ENCODE measurements around the gene BRD9.
"Not testable (repeated sequence)": the region's sequence is repeated elsewhere in the genome, so short reads cannot be mapped to it uniquely, and the experiment has no call there.

BRD9 gene

DNA sequence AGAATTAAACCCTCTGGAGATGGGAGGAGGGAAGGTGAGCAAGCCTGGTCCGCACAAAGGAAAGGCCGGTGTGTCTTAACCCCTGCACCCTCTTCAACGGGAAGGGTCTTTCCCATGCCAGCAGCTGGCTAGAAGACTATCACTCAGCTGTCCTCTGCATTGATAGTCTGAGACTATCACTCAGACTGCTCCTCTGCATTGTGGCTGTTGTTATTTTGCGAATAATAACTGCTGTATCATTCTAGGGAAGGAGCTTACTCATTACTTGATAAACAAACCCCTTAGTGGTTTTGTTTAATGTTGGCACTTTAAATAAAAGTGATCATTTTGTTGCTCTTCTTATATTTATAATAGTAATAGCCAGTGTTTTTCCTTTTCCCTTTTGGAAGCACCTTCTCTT, 8.2 kb upstream of the BRD9 start:
- DNase-seq: no peak

DNA sequence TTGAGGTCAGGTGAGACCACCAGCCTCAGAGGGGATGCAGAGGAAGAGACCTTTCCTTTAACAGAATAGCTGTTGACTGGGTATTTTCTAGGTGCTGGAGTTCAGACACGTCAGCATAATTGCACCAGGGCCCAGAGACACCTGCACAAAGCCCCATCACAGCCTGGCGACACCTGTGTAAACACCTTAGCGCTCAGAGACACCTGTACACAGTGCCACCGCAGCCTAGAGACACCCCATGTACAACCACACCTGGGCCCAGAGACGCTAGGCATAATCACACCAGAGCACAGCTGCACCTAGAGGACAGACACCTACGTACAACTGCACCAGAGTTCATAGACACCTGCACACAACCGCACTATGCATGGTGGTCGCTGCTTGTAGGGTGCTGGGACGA, 1.1 kb upstream of the BRD9 start:
- peak; percentile 43 for DNase-seq

DNA sequence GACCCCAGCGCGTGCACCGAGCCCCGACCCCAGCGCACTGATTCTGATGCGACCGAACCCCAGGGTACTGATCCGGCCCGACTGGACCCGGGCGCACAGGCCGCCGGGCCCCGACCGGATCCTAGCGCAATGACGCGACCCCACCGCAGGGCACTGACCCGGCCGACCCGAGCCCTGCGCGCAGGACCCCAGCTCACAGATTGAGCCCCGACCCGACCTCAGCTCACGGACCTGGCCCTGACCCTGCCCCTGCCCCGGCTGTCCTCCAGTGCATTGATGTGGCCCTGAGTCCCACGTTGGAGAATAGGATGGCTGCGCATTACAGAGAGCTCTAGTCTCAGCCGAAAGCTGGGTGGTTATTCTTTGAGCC, 521 bp upstream of the BRD9 start:
- no peak for DNase-seq

DNA sequence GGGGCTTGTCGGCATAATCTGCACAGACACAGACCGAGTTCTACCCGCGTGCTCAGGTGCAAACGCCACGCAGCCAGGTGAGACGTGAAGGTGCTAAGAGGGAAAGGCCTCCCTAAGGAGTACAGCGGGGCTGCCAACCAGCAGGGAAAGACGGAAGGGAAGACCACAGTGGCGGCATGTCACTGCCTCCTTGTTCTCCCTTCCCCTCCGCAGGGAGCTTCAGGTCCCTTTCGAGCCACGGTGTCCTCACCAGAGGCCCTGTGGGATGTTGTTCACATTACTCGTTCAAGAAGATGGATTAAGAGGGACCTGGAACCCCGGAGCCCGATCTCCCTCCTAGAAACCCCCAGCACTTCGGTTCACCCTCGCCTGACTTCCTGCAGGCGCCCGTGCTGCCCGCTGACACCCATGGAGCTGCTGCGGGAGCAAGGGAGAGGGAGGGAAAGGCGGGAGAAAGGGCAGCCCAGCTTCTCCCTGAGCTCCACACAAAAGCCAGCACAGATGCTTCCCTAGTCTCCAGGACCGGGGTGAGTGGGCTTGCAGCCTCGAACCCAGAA, 686 bp downstream of the BRD9 start:
- DNase-seq: no peak

DNA sequence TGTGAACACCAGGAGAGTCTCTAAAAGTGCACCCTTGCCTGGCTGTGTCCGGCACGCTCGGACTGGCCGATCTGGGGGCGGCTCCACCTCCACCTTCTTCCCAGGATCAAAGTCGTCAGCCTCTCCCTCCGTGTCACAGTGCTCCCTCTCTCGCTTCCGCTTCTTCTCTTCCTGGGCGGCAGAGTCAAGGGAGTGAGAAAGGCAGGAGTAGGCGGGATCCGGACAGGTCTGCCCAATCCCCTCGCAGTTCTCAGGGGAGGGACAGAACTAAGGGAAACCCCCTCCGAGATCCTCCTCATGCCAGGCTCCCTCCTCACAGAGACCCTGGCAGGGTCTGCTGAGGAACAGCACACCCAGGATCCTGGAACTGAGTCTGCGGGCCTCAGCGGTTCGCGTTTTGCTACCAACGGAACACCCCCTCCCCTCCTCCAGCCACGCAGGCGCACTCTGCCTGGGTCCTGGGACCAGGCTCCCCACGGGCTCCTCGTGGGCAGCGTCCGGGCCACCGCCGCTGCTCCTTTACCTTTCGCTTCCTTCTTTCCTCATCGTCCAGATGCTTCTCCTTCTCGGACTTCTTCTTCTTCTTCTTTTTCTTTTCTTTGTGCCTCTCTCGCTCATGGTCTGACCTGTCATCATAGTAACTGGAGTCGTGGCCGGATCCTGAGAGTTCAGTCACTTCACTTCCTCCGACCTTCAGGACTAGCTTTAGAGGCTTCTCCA, 1.3 kb downstream of the BRD9 start:
- no peak for DNase-seq

DNA sequence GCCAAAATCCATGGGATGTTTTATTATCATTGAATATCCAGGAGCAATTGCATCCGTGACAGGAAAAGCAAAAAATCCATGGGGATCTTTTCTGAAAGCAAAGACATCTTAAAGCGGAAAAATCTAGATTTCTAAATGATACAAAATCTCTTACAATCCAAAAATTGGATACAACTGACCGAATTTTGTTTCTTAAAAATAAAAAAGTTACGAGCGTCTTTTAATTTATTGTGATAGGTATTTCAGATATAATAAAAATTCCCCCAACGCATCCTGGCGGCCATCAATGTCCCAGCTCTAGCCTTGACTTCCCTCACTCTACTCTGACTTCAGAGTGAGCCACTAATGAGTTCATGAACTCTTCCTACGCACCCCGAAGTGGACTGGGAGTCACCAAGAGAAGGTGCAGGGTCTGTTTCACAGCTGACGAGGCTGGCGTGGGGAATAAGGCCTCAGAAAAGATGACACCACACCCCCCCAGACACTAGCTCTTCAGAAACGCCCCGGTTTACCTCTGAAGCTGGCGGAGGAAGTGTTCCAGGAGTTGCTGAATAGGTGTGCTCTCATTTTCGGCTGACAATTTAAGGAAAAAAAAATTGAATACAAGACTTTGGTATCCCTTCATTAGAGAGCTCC, 3.4 kb downstream of the BRD9 start:
- DNase-seq: no peak

DNA sequence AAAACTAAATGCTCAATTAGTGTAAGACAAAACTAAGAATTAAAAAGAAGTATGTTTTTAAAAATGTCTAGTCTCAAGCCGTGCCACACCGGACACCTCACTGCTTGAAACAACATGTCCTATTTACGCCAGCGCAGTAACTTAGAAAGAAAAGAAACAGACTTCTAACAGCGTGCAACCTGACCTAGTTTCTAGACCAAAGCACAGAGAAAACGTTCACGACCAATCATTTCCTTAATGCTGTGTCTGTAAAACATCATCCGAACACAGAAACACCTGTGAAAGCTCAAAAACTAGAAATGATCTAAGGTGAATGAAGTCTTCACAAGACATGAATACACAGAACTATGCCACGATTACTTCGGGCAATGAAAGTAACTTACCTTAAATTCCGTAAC, 4.0 kb downstream of the BRD9 start:
- no peak for DNase-seq

DNA sequence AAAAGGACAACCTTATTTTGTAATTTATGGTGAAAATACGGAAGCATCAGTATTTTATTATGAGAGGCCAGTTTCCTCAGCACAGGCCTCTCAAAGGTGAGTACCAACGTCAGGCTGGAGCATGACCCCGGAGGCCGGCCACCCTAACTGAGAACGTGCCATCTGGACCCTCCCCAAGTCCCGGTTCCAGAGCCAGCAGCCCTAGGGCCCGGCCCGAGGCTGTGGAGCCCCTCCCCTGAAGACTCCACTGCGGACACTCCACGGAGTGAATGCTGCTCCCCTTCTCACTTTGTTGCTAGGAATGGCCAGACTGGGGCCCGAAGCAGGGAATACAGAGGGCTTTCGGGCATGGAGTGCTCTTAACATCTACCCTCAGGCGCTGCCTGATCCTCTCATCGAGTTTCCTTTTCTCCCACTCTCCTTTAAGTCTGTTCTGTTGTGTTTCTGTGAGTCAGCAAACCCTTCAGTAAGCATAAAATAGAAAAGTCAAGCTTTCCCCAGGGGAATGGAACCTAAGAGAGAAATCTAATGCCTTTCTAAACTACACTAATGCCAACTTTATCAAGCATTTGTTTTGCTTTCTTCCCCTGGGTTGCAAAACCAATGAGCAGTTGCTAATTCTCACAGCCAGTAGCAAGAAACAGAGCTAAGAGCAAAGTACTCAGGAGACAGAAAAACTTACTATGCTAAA, 4.5 kb downstream of the BRD9 start:
- DNase-seq: no peak

DNA sequence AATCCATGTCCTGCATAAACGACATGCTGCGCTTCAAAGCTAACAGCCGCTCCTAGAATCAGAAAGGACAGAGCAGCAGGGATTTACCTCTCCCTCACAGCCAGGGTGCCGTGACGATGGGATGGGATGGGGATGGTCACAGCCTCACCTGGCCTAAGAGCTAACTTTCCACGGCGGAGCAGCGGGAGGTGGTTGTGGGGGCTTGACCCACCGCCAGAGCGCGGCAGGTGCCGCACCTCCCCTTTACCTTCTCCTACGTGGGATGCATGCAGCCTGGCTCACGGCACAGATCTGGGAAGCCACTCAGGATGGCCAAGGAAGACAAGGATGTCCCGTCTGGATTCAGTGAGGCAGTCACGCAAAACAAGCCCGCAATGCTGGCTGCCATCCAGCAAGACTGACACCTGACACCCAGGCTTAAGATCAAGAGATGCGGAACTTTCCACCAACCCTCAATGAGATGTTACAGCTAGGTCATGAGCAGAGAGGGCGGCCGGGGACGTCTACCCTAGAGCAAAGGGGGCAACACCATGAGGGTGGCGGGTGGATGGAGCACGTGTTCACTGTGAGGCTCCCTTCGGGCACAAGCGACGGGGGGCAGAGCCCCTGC, 5.8 kb downstream of the BRD9 start:
- DNase-seq: no peak

DNA sequence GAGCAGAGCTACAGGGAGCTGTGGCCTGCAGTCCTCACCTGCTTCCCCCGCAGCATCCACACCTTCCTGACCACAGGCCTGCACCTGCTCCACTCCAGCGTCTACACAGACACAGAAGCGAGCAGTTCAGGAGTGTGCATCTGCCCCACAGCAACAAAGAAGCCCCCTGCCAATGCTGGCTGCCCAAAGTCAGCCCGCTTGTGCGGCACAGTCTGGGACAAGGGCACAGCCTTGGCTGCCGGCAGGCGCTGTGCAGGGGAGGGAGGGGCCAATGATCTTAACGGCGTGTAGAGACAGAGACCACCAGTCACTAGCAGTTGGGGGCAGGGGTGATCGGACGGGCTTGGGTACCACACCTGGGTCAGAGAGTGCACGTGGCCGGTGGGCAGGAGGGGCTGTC, 6.6 kb downstream of the BRD9 start:
- no peak for DNase-seq

DNA sequence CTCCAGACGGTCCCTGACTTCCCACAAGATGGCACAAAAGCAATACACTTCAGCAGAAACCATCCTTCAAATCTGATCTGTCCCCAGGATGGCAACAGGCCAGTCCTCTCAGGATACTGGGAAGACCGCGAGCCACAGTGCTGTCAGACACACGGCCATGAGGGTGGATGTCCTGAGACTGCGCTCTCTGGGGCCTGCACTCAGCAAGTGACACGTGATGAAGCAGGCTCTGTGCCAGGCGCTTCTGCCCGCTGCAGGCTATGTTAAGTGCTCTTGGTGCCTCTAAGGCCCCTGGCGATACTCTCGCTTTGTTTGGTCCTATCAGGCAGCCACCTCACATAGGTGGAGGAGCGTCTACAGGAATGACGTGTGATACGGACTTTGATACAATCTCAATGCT, 7.1 kb downstream of the BRD9 start:
- no peak for DNase-seq

DNA sequence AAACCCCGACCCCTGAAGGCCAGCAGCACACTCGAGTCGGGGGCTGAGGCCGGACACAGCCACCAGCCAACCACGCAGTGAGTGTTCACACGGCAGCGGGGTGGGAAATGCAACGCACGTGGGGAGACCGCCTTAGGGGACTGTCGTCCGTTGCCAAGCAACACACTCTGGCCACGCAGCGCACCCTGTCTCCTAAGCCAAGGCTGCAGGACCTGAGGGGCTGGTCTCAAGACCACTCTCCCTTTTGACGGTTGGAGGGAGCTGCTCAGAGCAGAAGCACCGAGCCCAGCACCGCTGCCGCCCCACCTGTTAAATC, 7.5 kb downstream of the BRD9 start:
- DNase-seq: no peak

DNA sequence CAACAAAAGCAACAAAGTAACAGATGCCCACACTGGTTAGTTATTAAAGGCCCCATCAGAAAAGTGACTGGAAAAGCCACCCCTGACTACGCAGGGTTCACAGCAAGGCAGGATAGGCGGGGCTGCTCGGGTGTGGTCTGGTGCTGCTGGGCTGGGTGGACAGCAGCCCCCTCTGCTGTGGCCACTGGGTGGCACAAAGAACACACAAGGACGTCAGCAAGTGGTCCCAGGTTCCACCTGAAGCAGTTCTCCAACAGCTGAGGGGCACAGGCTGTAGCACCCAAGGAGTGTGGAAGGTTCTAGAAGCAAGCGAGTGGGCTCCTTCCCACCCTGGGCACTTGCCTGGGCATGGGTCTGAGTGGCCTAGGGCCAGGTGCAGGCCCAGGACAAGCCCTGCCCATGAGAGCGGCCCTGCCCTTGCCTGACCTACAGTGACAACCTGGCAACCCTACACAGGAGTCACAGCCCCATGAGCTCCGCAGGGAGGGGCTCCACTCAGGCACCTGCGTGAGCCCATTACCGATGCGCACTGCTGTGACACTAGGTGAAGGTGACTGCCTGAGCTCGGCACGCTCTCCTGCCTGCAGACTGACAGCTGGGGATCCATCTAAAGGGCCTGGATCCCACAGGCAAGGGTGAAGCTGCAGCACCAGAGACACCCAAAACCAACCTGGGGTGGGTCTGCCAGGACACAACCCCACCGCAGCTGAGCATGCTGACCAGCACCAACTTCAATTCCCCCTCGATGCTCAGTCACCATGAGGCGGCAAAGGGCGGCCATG, 8.1 kb downstream of the BRD9 start:
- no peak for DNase-seq

DNA sequence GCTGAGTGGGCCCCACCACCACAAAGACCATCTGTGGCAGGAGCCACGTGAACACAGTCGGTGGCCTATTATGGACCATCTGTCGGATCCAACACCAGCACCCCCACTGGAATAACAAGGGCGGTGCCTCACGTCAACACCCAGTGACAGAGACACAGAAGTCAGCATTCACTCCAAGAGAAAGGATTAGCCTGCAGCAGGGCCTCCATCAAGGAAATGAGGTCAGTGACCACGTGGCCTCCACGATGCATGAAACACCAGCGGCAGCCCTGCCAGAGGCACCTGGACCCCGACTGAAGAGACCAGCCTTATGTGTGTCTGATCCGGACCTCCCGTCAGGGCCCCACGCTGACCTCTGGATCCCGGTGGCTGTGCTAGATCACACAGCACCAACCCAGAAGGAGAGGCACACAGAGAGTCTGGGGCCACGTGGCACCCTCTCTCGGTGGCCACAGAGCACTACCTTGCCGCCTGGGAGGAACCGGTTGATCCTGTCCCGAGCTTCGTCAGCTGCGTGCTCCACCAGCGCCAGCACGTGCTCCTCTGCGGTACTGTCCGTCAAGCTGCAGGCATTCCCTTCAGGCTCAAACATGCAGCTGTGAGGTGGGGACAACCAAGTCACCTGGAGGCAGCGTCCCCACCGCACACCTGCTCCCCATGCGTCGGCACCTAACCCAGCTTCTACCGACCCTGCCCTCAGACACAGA, 9.0 kb downstream of the BRD9 start:
- no peak for DNase-seq

DNA sequence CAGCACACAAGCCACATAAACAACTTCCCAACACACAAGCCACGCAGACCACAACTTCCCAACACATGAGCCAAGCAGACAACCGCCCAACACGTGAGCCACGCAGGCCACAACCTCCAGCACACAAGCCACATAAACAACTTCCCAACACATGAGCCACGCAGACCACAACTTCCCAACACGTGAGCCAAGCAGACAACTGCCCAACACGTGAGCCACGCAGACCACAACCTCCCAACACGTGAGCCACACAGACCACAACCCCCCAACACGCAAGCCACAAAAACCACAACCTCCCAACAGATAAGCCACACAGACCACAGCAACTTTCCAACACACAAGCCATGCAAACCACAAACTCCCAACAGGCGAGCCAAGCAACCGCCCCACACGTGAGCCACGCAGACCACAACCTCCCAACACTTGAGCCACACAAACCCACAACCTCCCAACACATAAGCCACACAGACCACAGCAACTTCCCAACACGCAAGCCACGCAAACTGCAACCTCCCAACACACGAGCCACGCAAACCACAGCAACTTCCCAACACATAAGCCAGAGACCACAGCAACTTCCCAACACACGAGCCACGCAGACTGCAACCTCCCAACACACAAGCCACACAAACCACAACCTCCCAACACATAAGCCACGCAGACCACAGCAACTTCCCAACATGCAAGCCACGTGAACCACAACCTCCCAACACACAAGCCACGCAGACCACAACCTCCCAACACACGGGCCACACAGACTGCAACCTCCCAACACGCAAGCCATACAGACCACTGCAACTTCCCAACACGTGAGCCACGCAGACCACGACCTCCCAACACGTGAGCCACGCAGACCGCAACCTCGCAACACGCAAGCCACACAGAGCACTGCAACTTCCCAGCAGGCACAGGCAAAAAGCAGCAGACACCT, 10.1 kb downstream of the BRD9 start:
- DNase-seq: no peak

DNA sequence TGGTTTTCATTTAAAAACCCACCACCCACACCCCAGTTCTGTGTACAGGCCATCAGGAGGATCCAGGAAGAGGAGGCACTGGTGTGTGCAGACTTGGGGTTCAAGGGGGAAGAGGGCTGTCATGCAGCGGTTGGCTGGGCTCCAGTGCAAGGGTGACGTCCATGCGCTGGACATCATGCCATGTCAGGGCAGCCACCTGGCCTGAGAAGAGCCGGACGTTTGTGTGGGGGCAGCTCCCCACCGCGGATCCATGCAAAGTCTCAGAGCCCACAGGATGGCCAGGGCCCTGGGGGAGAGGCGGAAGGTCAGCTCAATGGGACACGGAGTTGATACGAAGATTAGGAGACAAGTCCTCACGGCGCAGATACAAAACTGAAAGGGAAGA, 11.1 kb downstream of the BRD9 start:
- DNase-seq: no peak

DNA sequence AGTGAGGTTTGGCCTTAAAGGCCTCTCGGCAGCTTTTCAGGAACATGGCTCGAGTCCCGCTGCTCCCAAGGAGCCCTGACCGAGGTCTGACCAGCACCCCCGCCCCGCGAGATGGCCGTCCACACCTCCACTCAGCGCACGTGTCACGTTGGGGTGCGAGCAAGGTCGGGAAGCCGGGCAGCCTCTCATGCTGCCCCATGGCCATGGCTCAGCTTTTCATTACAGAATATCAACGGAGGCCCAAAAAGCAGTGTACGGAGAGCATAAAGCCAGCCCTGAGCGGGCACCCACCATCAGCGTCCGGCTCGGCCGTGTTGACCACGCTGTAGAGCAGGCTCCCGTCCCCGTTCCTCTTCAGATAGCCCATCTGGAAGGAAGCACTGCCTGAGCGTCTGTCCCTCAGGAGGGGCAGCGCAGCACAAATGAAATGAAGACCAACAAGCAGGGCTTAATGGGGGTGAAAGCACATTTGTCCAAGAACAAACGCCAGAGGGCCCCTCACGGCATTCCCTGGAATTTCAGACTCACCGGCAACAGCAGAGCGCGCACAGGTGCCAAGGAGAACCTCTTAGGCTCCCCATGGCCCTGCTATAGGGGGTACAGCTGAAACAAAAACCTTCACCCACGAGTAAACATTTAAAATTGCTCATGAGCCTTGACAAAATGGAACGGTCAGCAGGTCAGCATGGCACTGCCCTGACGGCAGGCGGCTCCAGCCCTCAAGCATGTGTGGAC, 11.6 kb downstream of the BRD9 start:
- no peak for DNase-seq

DNA sequence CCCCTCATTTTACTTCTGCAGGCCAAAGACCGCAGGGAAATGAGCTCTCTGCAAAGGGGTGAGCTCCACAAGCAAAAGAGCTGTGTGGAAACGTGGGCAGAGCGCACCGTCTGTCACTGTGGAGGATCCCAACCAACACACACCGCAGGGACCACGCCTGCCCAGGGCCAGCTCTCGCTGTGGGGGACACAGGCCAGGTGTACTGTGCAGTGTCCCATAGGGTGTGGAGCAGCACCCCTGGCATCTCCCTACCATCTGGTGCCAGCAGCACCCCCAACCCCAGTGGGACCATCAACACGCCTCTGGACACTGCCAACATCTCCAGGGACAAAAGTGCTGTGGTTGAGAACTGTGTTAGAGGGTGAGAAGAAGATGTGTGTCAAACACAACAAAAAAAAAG, 13.9 kb downstream of the BRD9 start:
- not testable (repeated sequence) for DNase-seq

DNA sequence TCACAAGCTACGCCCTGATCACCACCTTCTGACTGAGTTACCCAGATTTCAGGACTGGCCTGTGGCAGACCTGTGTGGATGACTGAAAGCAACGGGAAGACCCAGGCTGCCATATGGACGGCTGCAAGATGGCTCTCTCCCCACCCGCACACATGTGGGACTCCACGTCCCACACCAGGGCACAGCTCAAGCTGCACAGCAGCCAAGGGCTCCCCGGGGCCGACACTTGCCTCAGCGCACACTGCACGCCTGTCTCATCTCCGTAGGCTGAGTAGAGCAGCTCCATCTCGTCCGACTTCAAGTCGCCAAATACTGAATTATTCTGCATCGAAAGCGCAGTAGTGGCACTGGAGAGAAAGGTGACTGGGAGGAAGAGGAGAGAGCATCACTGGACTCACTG, 14.5 kb downstream of the BRD9 start:
- no peak for DNase-seq

Measured in COR-L47 (cell line).